ENCODE data around the gene SCP2.

The SCP2 gene

GRCh38 chr1:53025034-53025768 is 98.1 kb downstream of the SCP2 start:
- Mint-ChIP-seq H3K4me3 (no peak overlapping the region), H3K27ac (no peak overlapping the region), H3K27me3 (ENCODE audit: low read depth, poor library complexity) (no peaks in the 10 kb centered on the region), H3K4me1 (no peaks in the 10 kb centered on the region), H3K36me3 (ENCODE audit: low read depth) (peaks cover 4% of the 10 kb centered on the region), H3K9me3 (no peaks in the 10 kb centered on the region)
- no peak for TF ChIP-seq CTCF (IDR thresholded peaks at IDR 0.05)
- peak; percentile 39 for DNase-seq

GRCh38 chr1:53025769-53026112 is 98.7 kb downstream of the SCP2 start:
- Mint-ChIP-seq H3K9me3 (no peaks in the 10 kb centered on the region), H3K27ac (no peak overlapping the region)
- no peak for TF ChIP-seq CTCF (IDR thresholded peaks at IDR 0.05)

GRCh38 chr1:53026254-53026653 is 99.2 kb downstream of the SCP2 start:
- H3K4me1 Mint-ChIP-seq = no peaks in the 10 kb centered on the region
- peaks cover 4% of the 10 kb centered on the region for H3K36me3 Mint-ChIP-seq (ENCODE audit: low read depth)
- no peak overlapping the region for H3K27ac Mint-ChIP-seq
- no peak overlapping the region for H3K4me3 Mint-ChIP-seq
- DNase-seq = no peak
- no peak for TF ChIP-seq CTCF (IDR thresholded peaks at IDR 0.05)
- no peaks in the 10 kb centered on the region for H3K9me3 Mint-ChIP-seq
- H3K27me3 Mint-ChIP-seq (ENCODE audit: low read depth, poor library complexity) = no peaks in the 10 kb centered on the region

More at GRCh38 chr1:53025769-53026112, 98.7 kb downstream of the SCP2 start:
- DNase-seq = no peak
- H3K36me3 Mint-ChIP-seq (ENCODE audit: low read depth) = peaks cover 4% of the 10 kb centered on the region
- no peaks in the 10 kb centered on the region for H3K4me1 Mint-ChIP-seq
- H3K27me3 Mint-ChIP-seq (ENCODE audit: low read depth, poor library complexity) = no peaks in the 10 kb centered on the region
- H3K4me3 Mint-ChIP-seq = no peak overlapping the region

- no peaks in the 10 kb centered on the region for H3K4me1 Mint-ChIP-seq
- H3K4me3 Mint-ChIP-seq = no peak overlapping the region
- no peak for DNase-seq
- no peaks in the 10 kb centered on the region for H3K9me3 Mint-ChIP-seq
- H3K36me3 Mint-ChIP-seq (ENCODE audit: low read depth) = peaks cover 16% of the 10 kb centered on the region
- no peaks in the 10 kb centered on the region for H3K27me3 Mint-ChIP-seq (ENCODE audit: low read depth, poor library complexity)
- no peak overlapping the region for H3K27ac Mint-ChIP-seq
- TF ChIP-seq CTCF (IDR thresholded peaks at IDR 0.05) = no peak
Observed at GRCh38 chr1:53031732-53032131, 104.7 kb downstream of the SCP2 start.

GRCh38 chr1:53037159-53037558 is 110.1 kb downstream of the SCP2 start:
- Mint-ChIP-seq H3K27me3 (ENCODE audit: low read depth, poor library complexity) (peaks cover 3% of the 10 kb centered on the region), H3K27ac (no peak overlapping the region), H3K4me1 (peaks cover 3% of the 10 kb centered on the region), H3K4me3 (no peak overlapping the region), H3K9me3 (no peaks in the 10 kb centered on the region), H3K36me3 (ENCODE audit: low read depth) (peaks cover 28% of the 10 kb centered on the region)
- no peak for DNase-seq
- no peak for TF ChIP-seq CTCF (IDR thresholded peaks at IDR 0.05)

- H3K9me3 Mint-ChIP-seq = no peaks in the 10 kb centered on the region
- TF ChIP-seq CTCF (IDR thresholded peaks at IDR 0.05) = no peak
- peaks cover 3% of the 10 kb centered on the region for H3K27me3 Mint-ChIP-seq (ENCODE audit: low read depth, poor library complexity)
- no peak for DNase-seq
- H3K4me1 Mint-ChIP-seq = peaks cover 3% of the 10 kb centered on the region
- H3K36me3 Mint-ChIP-seq (ENCODE audit: low read depth) = peaks cover 23% of the 10 kb centered on the region
- H3K4me3 Mint-ChIP-seq = no peak overlapping the region
- H3K27ac Mint-ChIP-seq = no peak overlapping the region
Observed at GRCh38 chr1:53038566-53038965, 111.5 kb downstream of the SCP2 start.

Measured in nephron progenitor cell (in vitro differentiated cells).